HEK293 (cell line): ENCODE data around the gene SEMA6D.

Experiments used
- CTCF ChIA-PET: fragments of 350-600 bp; formaldehyde crosslinking; extraction: SDS; loops from one replicate; lab custom pipeline; 2021; ENCODE audit warnings: antibody characterized with exemption; lab: Yijun Ruan, JAX
- POLR2A ChIA-PET: fragments of 300-600 bp; formaldehyde crosslinking; extraction: SDS; loops from one replicate; lab custom pipeline; 2020; ENCODE audit warnings: antibody characterized with exemption, inconsistent platforms; lab: Yijun Ruan, JAX
- H3K27ac ChIP-seq: fragments of 200-500 bp; sonication (Bioruptor generic); 2 replicates; pipeline ENCODE4 v1.5.1; 2014; ENCODE audit warnings: low read depth, low read length, control low read depth, inconsistent platforms; ENCODE audit errors: extremely low read depth
- H3K36me3 ChIP-seq, 2 experiments: fragments of 200-500 bp in 1 of 2; sonication (Bioruptor generic) in 1 of 2; 1 replicate in 1 of 2; 2 replicates in 1 of 2; pipeline ENCODE4 v1.5.1; 2014 to 2017; ENCODE audit warnings: inconsistent platforms in 2 of 2, low read length in 2 of 2; ENCODE audit not compliant: control insufficient read depth in 2 of 2, insufficient read depth in 1 of 2
- H3K4me1 ChIP-seq: fragments of 200-500 bp; sonication (Bioruptor generic); 2 replicates; pipeline ENCODE4 v1.5.1; 2014; ENCODE audit warnings: mild to moderate bottlenecking, low read length, inconsistent platforms; ENCODE audit not compliant: control insufficient read depth, insufficient read depth
- H3K4me3 ChIP-seq: 2 replicates; pipeline ENCODE4 v1.5.1; 2011; ENCODE audit warnings: low read depth, mild to moderate bottlenecking, control low read depth, low read length, moderate library complexity
- H3K9me3 ChIP-seq: fragments of 200-500 bp; sonication (Bioruptor generic); 2 replicates; pipeline ENCODE4 v1.5.1; 2014; ENCODE audit warnings: low read depth, low read length, inconsistent platforms; ENCODE audit not compliant: control insufficient read depth, insufficient read depth
- ELK4 ChIP-seq: IDR thresholded peaks from 2 replicates; pipeline ENCODE4 v1.6.1; 2011; ENCODE audit warnings: mild to moderate bottlenecking, low read depth, low read length, borderline replicate concordance
- FEZF1 ChIP-seq: fragments of 450-650 bp; formaldehyde crosslinking; IDR thresholded peaks from 2 replicates; pipeline ENCODE4 v1.5.1; 2016; ENCODE audit warnings: missing biosample characterization, missing genetic modification characterization
- HOXC10 ChIP-seq: sonication (generic); formaldehyde crosslinking; IDR thresholded peaks from 2 replicates; pipeline ENCODE4 v1.8.1; 2023; ENCODE audit warnings: mild to moderate bottlenecking, missing genetic modification reagents
- KLF9 ChIP-seq: fragments of 450-650 bp; formaldehyde crosslinking; IDR thresholded peaks from 2 replicates; pipeline ENCODE4 v1.5.1; 2016; ENCODE audit warnings: missing biosample characterization, missing genetic modification characterization, low read depth
- PRDM4 ChIP-seq: fragments of 450-650 bp; formaldehyde crosslinking; IDR thresholded peaks from 2 replicates; pipeline ENCODE4 v1.5.1; 2017; ENCODE audit warnings: missing biosample characterization, missing genetic modification characterization
- RBAK ChIP-seq: fragments of 450-650 bp; formaldehyde crosslinking; IDR thresholded peaks from 2 replicates; pipeline ENCODE4 v1.5.1; 2016; ENCODE audit warnings: missing biosample characterization, missing genetic modification characterization
- ZBTB11 ChIP-seq: fragments of 450-650 bp; formaldehyde crosslinking; conservative IDR thresholded peaks from 2 replicates; pipeline ENCODE4 v1.5.1; 2016; ENCODE audit warnings: low read depth, missing biosample characterization, missing genetic modification characterization
- ZBTB48 ChIP-seq: fragments of 450-650 bp; formaldehyde crosslinking; IDR thresholded peaks from 2 replicates; pipeline ENCODE4 v1.5.1; 2016; ENCODE audit warnings: missing biosample characterization, missing genetic modification characterization
- ZBTB6 ChIP-seq: fragments of 450-650 bp; formaldehyde crosslinking; IDR thresholded peaks from 2 replicates; pipeline ENCODE4 v1.5.1; 2017; ENCODE audit warnings: missing biosample characterization, missing genetic modification characterization
- ZFHX2 ChIP-seq: fragments of 450-650 bp; formaldehyde crosslinking; conservative IDR thresholded peaks from 2 replicates; pipeline ENCODE4 v1.5.1; 2016; ENCODE audit warnings: missing biosample characterization, missing genetic modification characterization
- ZFP41 ChIP-seq: fragments of 450-650 bp; formaldehyde crosslinking; IDR thresholded peaks from 2 replicates; pipeline ENCODE4 v1.5.1; 2016; ENCODE audit warnings: missing biosample characterization, missing genetic modification characterization, borderline replicate concordance
- ZNF10 ChIP-seq: fragments of 450-650 bp; formaldehyde crosslinking; IDR thresholded peaks from 2 replicates; pipeline ENCODE4 v1.5.1; 2017; ENCODE audit warnings: missing biosample characterization, missing genetic modification characterization
- ZNF133 ChIP-seq: fragments of 450-650 bp; formaldehyde crosslinking; IDR thresholded peaks from 2 replicates; pipeline ENCODE4 v1.5.1; 2016; ENCODE audit warnings: missing biosample characterization, missing genetic modification characterization
- ZNF138 ChIP-seq: fragments of 450-650 bp; formaldehyde crosslinking; IDR thresholded peaks from 2 replicates; pipeline ENCODE4 v1.5.1; 2016; ENCODE audit warnings: missing biosample characterization, missing genetic modification characterization, borderline replicate concordance
- ZNF18 ChIP-seq: fragments of 450-650 bp; formaldehyde crosslinking; IDR thresholded peaks from 2 replicates; pipeline ENCODE4 v1.5.1; 2016; ENCODE audit warnings: missing biosample characterization, missing genetic modification characterization
- ZNF311 ChIP-seq: fragments of 450-650 bp; formaldehyde crosslinking; IDR thresholded peaks from 2 replicates; pipeline ENCODE4 v1.5.1; 2017; ENCODE audit warnings: missing biosample characterization, missing genetic modification characterization, borderline replicate concordance
- ZNF394 ChIP-seq: fragments of 450-650 bp; formaldehyde crosslinking; IDR thresholded peaks from 2 replicates; pipeline ENCODE4 v1.5.1; 2016; ENCODE audit warnings: missing biosample characterization, missing genetic modification characterization, mild to moderate bottlenecking, moderate library complexity, borderline replicate concordance
- ZNF398 ChIP-seq: fragments of 450-650 bp; formaldehyde crosslinking; IDR thresholded peaks from 2 replicates; pipeline ENCODE4 v1.5.1; 2017; ENCODE audit warnings: missing biosample characterization, missing genetic modification characterization
- ZNF404 ChIP-seq: fragments of 450-650 bp; formaldehyde crosslinking; IDR thresholded peaks from 2 replicates; pipeline ENCODE4 v1.5.1; 2017; ENCODE audit warnings: missing biosample characterization, missing genetic modification characterization
- ZNF423 ChIP-seq: fragments of 450-650 bp; formaldehyde crosslinking; IDR thresholded peaks from 2 replicates; pipeline ENCODE4 v1.5.1; 2016; ENCODE audit warnings: missing biosample characterization, missing genetic modification characterization
- ZNF548 ChIP-seq: fragments of 450-650 bp; formaldehyde crosslinking; IDR thresholded peaks from 2 replicates; pipeline ENCODE4 v1.5.1; 2016; ENCODE audit warnings: missing biosample characterization, missing genetic modification characterization
- ZNF549 ChIP-seq: fragments of 450-650 bp; IDR thresholded peaks from 2 replicates; pipeline ENCODE4 v1.5.1; 2018; ENCODE audit warnings: missing biosample characterization, missing genetic modification characterization, mild to moderate bottlenecking, inconsistent platforms, moderate library complexity
- ZNF561 ChIP-seq: fragments of 450-650 bp; IDR thresholded peaks from 2 replicates; pipeline ENCODE4 v1.5.1; 2018; ENCODE audit warnings: missing biosample characterization, missing genetic modification characterization, borderline replicate concordance
- ZNF670 ChIP-seq: fragments of 450-650 bp; formaldehyde crosslinking; IDR thresholded peaks from 2 replicates; pipeline ENCODE4 v1.5.1; 2016; ENCODE audit warnings: missing biosample characterization, missing genetic modification characterization, low read depth
- ZXDB ChIP-seq: fragments of 450-650 bp; formaldehyde crosslinking; IDR thresholded peaks from 2 replicates; pipeline ENCODE4 v1.5.1; 2016; ENCODE audit warnings: missing biosample characterization, missing genetic modification characterization

The SEMA6D gene

GRCh38 chr15:47742742-47743141 lies 25.4 kb downstream of the SEMA6D start:
- Histone ChIP-seq H3K4me1 (no peaks in the 10 kb centered on the region; the same call in 1 of the 2 replicates), H3K9me3 (no peaks in the 10 kb centered on the region), H3K36me3 (no peaks in the 10 kb centered on the region), H3K4me3 (no peak overlapping the region), H3K27ac (no peak overlapping the region)
- TF ChIP-seq ZNF548 (tag by site-specific recombination) (no peak), ZNF138 (tag by site-specific recombination) (no peak), ZXDB (tag by site-specific recombination) (no peak), RBAK (no peak), ZFHX2 (tag by site-specific recombination) (no peak), ZFP41 (tag by site-specific recombination) (no peak), ZNF398 (tag by site-specific recombination) (no peak), ZNF311 (tag by site-specific recombination) (no peak), ZBTB6 (no peak)
- CTCF ChIA-PET = no interaction called here
- POLR2A ChIA-PET = no interaction called here

- CTCF ChIA-PET = no interaction called here
- Histone ChIP-seq H3K4me1 (no peaks in the 10 kb centered on the region), H3K4me3 (no peak overlapping the region), H3K9me3 (no peaks in the 10 kb centered on the region), H3K36me3 (no peaks in the 10 kb centered on the region), H3K27ac (no peak overlapping the region)
- POLR2A ChIA-PET = no interaction called here
- TF ChIP-seq PRDM4 = no peak
- TF ChIP-seq ZNF133 (tag by site-specific recombination) = no peak
- no peak for TF ChIP-seq ZBTB48 (tag by site-specific recombination)
- no peak for TF ChIP-seq ZNF549 (tag by site-specific recombination)
- TF ChIP-seq ELK4 = no peak
- TF ChIP-seq FEZF1 (tag by site-specific recombination) = no peak
- TF ChIP-seq ZBTB11 (tag by site-specific recombination) = no peak
- TF ChIP-seq ZNF18 (tag by site-specific recombination) = no peak
- no peak for TF ChIP-seq HOXC10
- TF ChIP-seq ZNF404 = no peak
- TF ChIP-seq ZNF394 (tag by site-specific recombination) = no peak
- no peak for TF ChIP-seq ZNF670
- TF ChIP-seq ZNF423 = no peak
- no peak for TF ChIP-seq ZNF10
- TF ChIP-seq ZNF561 (tag by site-specific recombination) = no peak
- no peak for TF ChIP-seq KLF9 (tag by site-specific recombination)
Measured at GRCh38 chr15:47743385-47743784, 26.1 kb downstream of the SEMA6D start.
